ENCODE results near the gene STN1. TPM values are rescaled to one million over a fixed set of nuclear protein-coding genes. Genes with fewer than 3 reads are reported as not detected.

STN1 gene
- total RNA-seq, 2 donors from 2014 or later = 16.6 to 18.3 TPM

DNA sequence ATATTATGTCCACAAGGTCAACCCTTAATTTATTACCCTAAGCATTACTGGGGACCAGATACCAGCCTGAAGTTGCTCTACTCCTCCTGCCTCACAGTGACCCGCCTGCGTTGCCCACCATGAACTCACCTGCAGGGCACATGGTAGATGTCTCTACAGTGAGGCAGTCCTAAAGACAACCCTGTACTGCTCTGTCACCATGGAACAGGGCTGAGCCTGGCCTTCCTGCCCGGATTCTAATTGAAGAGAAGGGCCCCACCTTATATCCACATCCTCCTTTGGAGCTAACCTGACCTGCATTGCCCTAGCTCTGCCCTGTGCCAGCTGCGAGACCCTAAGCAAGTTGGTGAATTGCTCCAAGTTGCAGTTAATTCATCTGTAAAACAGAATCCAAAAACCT, 66.7 kb downstream of the STN1 start:
- H3K9me3 ChIP-seq = no peaks in the 10 kb centered on the region
- H3K36me3 ChIP-seq = no peaks in the 10 kb centered on the region
- H3K9ac ChIP-seq (ENCODE audit: low read depth in 2 of 2, low read length in 2 of 2) = peak overlapping the region in 1 of 2 donors; percentile 76
- intact Hi-C loops (cut with DNase I) = loop anchor here (10.0 kb wide), 1 partner anchor 66 kb away; no protein-coding TSS in a partner anchor
- TF ChIP-seq, protein P1, sequence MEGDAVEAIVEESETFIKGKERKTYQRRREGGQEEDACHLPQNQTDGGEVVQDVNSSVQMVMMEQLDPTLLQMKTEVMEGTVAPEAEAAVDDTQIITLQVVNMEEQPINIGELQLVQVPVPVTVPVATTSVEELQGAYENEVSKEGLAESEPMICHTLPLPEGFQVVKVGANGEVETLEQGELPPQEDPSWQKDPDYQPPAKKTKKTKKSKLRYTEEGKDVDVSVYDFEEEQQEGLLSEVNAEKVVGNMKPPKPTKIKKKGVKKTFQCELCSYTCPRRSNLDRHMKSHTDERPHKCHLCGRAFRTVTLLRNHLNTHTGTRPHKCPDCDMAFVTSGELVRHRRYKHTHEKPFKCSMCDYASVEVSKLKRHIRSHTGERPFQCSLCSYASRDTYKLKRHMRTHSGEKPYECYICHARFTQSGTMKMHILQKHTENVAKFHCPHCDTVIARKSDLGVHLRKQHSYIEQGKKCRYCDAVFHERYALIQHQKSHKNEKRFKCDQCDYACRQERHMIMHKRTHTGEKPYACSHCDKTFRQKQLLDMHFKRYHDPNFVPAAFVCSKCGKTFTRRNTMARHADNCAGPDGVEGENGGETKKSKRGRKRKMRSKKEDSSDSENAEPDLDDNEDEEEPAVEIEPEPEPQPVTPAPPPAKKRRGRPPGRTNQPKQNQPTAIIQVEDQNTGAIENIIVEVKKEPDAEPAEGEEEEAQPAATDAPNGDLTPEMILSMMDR (IDR thresholded peaks at IDR 0.05) = no peak
- H3K4me3 ChIP-seq = no peak overlapping the region
- peak; percentile 59 for DNase-seq
- H3K27me3 ChIP-seq = no peaks in the 10 kb centered on the region
- H3K27ac ChIP-seq = peak overlapping the region; percentile 51
- H3K4me1 ChIP-seq = peaks cover 54% of the 10 kb centered on the region

DNA sequence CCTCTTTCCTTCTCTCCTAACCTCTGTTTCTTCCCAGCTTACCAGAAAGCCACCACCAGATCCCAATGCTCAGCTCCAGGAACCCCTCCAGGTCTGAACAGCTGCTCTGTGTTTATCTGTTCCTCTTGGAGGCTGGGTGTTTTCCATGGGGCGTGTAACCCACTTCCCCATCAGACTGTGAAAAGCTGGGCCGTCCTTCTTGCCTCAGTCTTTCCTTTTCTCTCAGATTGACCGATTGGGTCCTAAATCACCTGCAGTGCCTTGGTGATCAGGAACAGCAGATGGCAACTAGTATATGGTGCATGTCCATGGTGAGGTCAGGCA, 67.5 kb downstream of the STN1 start:
- peak; percentile 52 for DNase-seq
- H3K9me3 ChIP-seq = no peaks in the 10 kb centered on the region
- no peaks in the 10 kb centered on the region for H3K27me3 ChIP-seq
- peak overlapping the region; percentile 60 for H3K9ac ChIP-seq (ENCODE audit: low read depth in 2 of 2, low read length in 2 of 2)
- H3K36me3 ChIP-seq = no peaks in the 10 kb centered on the region
- intact Hi-C loops (cut with DNase I) = loop anchor here (10.0 kb wide), 1 partner anchor 66 kb away; no protein-coding TSS in a partner anchor
- H3K4me1 ChIP-seq = peaks cover 61% of the 10 kb centered on the region
- TF ChIP-seq, protein P1 (IDR thresholded peaks at IDR 0.05) = no peak
- H3K4me3 ChIP-seq = no peak overlapping the region
- H3K27ac ChIP-seq = peak overlapping the region; percentile 51

DNA sequence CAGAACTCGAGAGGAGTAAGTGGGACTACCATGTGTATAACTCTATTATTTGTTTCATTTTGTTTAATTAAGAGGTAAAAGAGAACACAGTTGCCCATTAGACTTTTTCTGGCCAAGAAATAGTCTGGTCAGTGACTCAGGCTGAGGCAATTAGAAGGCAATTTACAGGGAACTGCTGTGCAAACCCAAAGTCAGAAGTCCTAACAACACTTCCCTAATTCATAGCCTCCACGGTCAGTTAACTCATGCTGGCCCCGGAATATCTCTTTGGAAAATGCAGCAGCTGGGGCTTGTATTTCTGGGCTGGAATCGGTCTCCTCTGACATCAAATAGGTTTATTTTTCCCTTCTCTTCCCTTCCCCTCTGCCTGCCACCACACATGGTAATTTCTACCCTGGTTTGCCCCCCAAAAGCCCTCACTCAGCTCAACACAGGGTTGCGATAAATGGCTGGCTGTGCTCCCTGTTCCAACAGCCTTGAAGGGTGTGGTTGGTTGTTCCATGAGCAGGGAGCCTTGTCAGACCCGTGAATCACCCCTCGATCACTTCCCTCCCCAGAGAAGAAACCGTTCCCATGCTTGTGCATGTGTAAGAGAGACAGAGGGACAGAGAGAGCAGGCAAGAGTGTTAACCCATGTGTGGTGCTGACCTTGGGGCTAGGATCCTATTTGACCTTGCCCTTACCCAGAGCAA, 68.0 kb downstream of the STN1 start:
- intact Hi-C loops (cut with DNase I) = loop anchor here (10.0 kb wide), 1 partner anchor 65 kb away; no protein-coding TSS in a partner anchor
- peak; percentile 35 for DNase-seq
- H3K36me3 ChIP-seq = no peaks in the 10 kb centered on the region
- no peaks in the 10 kb centered on the region for H3K27me3 ChIP-seq
- TF ChIP-seq, protein P1 (IDR thresholded peaks at IDR 0.05) = no peak
- H3K27ac ChIP-seq = peak overlapping the region; percentile 51
- peaks cover 63% of the 10 kb centered on the region for H3K4me1 ChIP-seq
- H3K4me3 ChIP-seq = no peak overlapping the region
- H3K9ac ChIP-seq (ENCODE audit: low read depth in 2 of 2, low read length in 2 of 2) = peak overlapping the region; percentile 60
- no peaks in the 10 kb centered on the region for H3K9me3 ChIP-seq

DNA sequence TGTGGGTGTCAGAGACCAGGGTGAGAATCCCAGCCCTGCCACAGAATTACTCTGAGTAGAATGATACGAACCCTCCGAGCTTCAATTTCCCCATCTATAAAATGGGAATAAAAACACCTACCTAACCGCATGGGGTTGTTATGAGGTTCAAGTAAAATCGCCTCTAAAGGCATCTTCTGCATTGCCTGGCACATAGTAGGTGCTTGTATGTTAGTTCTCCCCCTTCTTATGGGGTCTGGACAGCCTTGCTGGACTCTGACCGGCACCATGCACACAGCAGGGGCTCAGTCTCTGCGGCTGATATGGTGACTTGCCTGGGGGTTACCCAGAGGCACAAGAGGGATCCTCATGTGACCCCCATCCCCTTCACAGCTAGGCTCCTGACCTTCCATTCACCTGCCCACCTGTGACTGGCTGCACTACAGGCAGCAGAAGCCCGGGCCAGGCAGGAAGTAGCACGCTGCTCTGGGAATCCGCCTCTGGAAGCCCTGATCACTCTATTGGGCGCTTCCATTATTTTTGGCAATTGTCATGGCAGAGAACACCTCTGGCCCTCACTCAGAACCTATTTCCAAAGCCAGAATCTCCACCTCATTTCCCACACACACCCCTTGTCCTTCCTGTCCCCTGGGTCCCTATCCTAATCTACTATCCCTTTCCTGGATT, 68.6 kb downstream of the STN1 start:
- H3K27ac ChIP-seq = peak overlapping the region; percentile 51
- peak overlapping the region in 1 of 2 donors; percentile 35 for H3K9ac ChIP-seq (ENCODE audit: low read depth in 2 of 2, low read length in 2 of 2)
- intact Hi-C loops (cut with DNase I) = no loop called here

DNA sequence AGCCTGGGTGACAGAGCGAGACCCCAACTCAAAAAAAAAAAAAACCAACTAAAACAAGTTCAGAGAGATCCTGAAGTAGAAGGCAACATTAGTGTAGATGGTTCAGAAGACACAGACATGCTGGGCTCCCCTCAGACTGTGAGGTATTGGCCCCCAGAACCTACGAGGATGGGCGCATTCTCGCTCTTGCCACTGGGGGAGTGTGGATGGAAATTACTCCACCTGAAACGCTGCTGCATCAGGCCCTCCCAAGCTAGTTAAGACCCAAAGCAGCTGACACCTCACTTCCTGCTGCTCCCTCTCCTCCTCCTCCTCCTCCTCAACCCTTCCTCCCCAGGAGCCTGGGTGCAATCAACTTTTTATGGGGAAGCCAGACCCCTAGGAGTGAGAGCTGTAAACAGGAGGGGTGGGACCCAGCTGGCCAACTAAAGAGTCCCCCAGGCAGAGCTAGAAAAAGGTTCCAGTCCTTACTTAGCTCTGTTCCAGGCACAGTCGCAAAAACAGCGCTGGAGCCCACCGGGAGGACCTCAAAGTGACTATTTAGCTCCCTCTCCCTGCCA, 70.0 kb downstream of the STN1 start:
- H3K9ac ChIP-seq (ENCODE audit: low read depth in 2 of 2, low read length in 2 of 2) = peak overlapping the region in 1 of 2 donors; percentile 15
- no peaks in the 10 kb centered on the region for H3K9me3 ChIP-seq
- H3K4me3 ChIP-seq = no peak overlapping the region
- no peaks in the 10 kb centered on the region for H3K36me3 ChIP-seq
- DNase-seq = peak; percentile 20
- H3K4me1 ChIP-seq = peaks cover 68% of the 10 kb centered on the region
- no peaks in the 10 kb centered on the region for H3K27me3 ChIP-seq
- TF ChIP-seq, protein P1 (IDR thresholded peaks at IDR 0.05) = no peak
- intact Hi-C loops (cut with DNase I) = no loop called here
- H3K27ac ChIP-seq = no peak overlapping the region

More for the DNA sequence above, 68.6 kb downstream of the STN1 start:
- TF ChIP-seq, protein P1 (IDR thresholded peaks at IDR 0.05) = no peak
- peak; percentile 34 for DNase-seq
- no peak overlapping the region for H3K4me3 ChIP-seq
- H3K4me1 ChIP-seq = peaks cover 67% of the 10 kb centered on the region
- no peaks in the 10 kb centered on the region for H3K27me3 ChIP-seq
- no peaks in the 10 kb centered on the region for H3K36me3 ChIP-seq
- no peaks in the 10 kb centered on the region for H3K9me3 ChIP-seq

All from colonic mucosa (tissue), 4 donors.